BE2C (cell line): ENCODE measurements around the gene CCDC112.
"Not testable (repeated sequence)": the region's sequence is repeated elsewhere in the genome, so short reads cannot be mapped to it uniquely, and the experiment has no call there.

Experiments used
- DNase-seq: peaks from one replicate; pipeline ENCODE4 v3.0.0-alpha.2; 2020
- H3K27me3 ChIP-seq: fragments of 250-450 bp; sonication (Bioruptor Pico); 2 replicates; pipeline ENCODE4 v1.5.1; 2020; ENCODE audit warnings: mild to moderate bottlenecking
- H3K36me3 ChIP-seq: fragments of 250-450 bp; sonication (Bioruptor Pico); 2 replicates; pipeline ENCODE4 v1.5.1; 2020; ENCODE audit warnings: mild to moderate bottlenecking
- H3K4me1 ChIP-seq: fragments of 250-450 bp; sonication (Bioruptor Pico); 2 replicates; pipeline ENCODE4 v1.5.1; 2020
- H3K4me3 ChIP-seq: 2 replicates; pipeline ENCODE4 v1.5.1; 2011; ENCODE audit warnings: low read depth, low read length
- H3K9me3 ChIP-seq: fragments of 250-450 bp; sonication (Bioruptor Pico); 2 replicates; pipeline ENCODE4 v1.5.1; 2020
- TF ChIP-seq, protein P1 (sequence below): IDR thresholded peaks from 2 replicates; pipeline ENCODE4 v1.5.1; 2012; ENCODE audit warnings: mild to moderate bottlenecking, low read depth, low read length

Gene CCDC112

DNA sequence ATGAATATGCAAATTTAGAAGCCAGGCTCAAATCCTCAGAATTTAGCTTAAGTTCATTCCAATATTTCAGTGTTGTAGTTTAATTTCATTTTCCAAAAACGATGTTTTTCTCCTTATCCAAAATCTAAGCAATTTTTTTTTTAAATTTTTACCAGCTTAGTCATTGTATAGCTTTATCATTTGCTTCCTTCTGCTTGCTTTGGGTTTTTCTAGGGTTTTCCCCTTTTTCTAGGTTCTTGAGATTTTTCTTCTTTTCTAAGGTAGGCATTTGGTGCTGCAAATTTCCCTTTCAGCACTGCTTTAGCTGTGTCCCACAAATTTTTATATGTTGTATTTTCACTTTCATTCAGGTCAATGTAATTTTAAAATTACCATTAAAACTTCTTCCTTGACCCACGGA is 34.4 kb upstream of the CCDC112 start:
- TF ChIP-seq, protein P1, sequence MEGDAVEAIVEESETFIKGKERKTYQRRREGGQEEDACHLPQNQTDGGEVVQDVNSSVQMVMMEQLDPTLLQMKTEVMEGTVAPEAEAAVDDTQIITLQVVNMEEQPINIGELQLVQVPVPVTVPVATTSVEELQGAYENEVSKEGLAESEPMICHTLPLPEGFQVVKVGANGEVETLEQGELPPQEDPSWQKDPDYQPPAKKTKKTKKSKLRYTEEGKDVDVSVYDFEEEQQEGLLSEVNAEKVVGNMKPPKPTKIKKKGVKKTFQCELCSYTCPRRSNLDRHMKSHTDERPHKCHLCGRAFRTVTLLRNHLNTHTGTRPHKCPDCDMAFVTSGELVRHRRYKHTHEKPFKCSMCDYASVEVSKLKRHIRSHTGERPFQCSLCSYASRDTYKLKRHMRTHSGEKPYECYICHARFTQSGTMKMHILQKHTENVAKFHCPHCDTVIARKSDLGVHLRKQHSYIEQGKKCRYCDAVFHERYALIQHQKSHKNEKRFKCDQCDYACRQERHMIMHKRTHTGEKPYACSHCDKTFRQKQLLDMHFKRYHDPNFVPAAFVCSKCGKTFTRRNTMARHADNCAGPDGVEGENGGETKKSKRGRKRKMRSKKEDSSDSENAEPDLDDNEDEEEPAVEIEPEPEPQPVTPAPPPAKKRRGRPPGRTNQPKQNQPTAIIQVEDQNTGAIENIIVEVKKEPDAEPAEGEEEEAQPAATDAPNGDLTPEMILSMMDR: no peak
- Histone ChIP-seq H3K4me1 (no peaks in the 10 kb centered on the region), H3K4me3 (no peak overlapping the region), H3K9me3 (no peaks in the 10 kb centered on the region), H3K27me3 (0 out of 2 replicates have a peak, but pooled peaks cover 3% of the 10 kb centered on the region), H3K36me3 (no peaks in the 10 kb centered on the region)
- no peak for DNase-seq

DNA sequence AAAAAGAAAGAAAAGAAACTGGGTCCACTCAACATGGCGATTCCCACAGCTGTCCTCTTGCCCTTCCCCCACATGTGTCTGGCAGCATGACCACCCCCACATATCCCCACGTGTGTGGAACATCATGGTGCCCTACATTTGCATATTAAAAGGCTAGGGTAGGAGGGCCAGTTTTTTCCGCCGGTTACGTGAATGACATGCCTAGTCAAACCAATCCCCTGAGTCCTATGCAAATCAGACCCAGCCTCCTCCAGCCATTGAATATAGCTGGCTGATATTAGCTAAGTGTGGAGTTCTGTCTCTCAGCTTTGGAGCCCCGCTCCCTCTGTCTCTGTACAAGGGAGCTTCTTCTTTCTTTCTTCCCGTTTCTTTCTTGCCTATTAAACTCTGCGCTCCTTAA is 33.0 kb upstream of the CCDC112 start:
- DNase-seq: peak; percentile 72
- Histone ChIP-seq H3K4me3 (no peak overlapping the region), H3K27me3 (0 out of 2 replicates have a peak, but pooled peaks cover 3% of the 10 kb centered on the region), H3K9me3 (no peaks in the 10 kb centered on the region), H3K36me3 (no peaks in the 10 kb centered on the region), H3K4me1 (no peaks in the 10 kb centered on the region)
- TF ChIP-seq, protein P1: no peak

DNA sequence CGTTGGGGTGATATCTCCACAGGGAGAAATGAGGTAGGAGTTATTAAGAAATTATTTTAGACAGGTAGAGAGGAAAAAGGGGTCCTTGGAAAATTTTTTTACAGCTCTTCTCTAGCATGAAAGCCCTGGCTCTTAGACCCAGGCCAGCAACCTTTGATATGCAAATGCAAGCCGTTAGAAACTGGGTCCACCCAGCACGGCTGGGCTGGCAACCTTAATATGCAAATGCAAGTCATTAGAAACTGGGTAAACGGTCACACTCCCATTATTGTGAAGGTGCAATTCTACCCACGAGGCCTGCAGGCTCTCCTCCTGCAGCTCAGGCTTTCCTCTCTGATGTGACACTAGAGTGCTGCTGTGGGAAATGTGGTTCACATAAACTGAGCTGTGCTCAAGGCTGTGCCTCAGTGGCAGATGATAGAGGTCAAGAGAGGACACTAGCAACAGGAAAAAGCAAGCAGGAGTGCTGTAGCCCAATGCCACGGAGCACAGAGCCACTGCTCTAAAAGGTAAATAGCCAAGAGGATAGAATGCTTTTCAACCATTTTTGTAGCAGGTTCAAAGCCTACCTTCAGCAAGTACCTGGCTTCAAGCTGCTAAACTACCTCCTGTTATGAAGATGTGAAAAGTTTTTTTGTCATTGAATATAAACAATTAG is 32.3 kb upstream of the CCDC112 start:
- not testable (repeated sequence) for H3K9me3 ChIP-seq

DNA sequence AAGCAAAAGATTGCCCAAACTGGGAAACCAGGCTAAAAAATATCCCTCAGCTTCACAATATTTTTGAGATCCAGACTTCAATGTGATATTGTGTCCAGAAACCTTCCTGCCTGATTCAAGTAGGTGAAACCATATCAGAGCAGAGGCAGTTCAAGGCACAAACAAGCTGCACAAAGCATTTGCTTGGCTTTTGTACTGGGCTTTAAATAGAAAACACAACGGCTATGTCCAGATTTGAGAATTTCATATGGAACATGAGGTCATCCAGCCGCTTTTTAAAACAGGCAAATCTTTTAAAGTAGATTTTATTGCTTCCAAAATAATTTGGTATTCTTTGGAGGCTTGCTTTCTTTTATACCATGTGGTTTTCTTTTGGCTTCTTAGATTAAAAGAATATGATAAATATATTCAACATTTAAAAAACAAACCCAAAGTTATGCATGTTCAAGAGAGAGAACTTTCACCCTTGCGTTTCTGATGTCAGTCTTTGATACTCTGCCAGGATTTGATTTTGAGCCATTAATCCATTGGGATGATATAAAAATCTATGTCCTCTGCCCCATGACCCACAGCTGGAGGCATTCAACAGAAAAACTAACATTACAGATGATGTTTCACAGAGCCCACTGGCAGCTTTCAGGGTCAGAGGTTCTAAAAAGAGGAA is 29.0 kb upstream of the CCDC112 start:
- Histone ChIP-seq H3K4me1 (no peaks in the 10 kb centered on the region), H3K4me3 (no peak overlapping the region), H3K27me3 (0 out of 2 replicates have a peak, but pooled peaks cover 3% of the 10 kb centered on the region), H3K36me3 (no peaks in the 10 kb centered on the region), H3K9me3 (no peaks in the 10 kb centered on the region)
- TF ChIP-seq, protein P1: no peak
- DNase-seq: no peak

More for the DNA sequence above, 32.3 kb upstream of the CCDC112 start:
- not testable (repeated sequence) for H3K4me1 ChIP-seq, H3K36me3 ChIP-seq, DNase-seq, H3K4me3 ChIP-seq, H3K27me3 ChIP-seq

DNA sequence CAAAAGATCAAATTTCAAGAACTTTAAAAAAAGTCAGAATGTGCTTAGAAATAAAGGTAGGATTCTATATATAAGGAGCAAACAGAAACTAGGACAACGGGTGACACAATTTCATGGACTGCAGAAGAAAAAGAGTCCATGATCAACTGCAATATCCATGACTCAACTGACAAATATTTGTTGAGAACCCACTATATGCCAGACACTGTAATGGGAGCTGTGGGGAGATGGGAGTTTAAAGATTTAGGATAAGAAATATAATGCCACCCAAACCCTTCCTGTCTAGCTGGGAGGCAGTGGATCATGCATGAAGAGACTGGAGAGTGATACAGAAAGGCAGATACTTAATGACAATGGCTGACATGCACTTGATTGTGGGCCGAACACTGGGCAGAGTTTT is 27.6 kb upstream of the CCDC112 start:
- H3K36me3 ChIP-seq: no peaks in the 10 kb centered on the region
- TF ChIP-seq, protein P1: no peak

DNA sequence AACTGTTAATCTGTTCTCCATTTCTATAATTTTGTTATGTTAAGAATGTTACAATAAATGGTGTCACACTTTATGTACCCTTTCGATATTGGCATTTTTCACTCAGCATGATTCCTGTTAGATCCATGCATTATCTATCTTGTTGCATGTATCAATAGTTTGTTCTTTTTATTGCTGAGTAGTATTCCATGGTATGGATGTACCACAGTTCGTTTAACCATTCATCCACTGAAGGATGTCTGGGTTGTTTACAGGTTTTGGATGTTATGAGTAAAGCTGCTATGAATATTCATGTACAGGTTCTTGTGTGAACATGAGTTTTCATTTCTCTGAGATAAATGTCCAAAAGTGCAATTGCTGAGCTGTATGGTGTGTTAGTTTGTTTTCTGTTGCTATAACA is 26.3 kb upstream of the CCDC112 start:
- no peak overlapping the region for H3K4me3 ChIP-seq
- 0 out of 2 replicates have a peak, but pooled peaks cover 3% of the 10 kb centered on the region for H3K27me3 ChIP-seq
- TF ChIP-seq, protein P1: no peak
- H3K4me1 ChIP-seq: no peaks in the 10 kb centered on the region
- no peaks in the 10 kb centered on the region for H3K36me3 ChIP-seq
- DNase-seq: no peak
- no peaks in the 10 kb centered on the region for H3K9me3 ChIP-seq

More for the DNA sequence above, 27.6 kb upstream of the CCDC112 start:
- H3K27me3 ChIP-seq: 0 out of 2 replicates have a peak, but pooled peaks cover 3% of the 10 kb centered on the region
- H3K9me3 ChIP-seq: no peaks in the 10 kb centered on the region
- no peak overlapping the region for H3K4me3 ChIP-seq
- no peak for DNase-seq
- H3K4me1 ChIP-seq: no peaks in the 10 kb centered on the region
